Measurements from ENCODE around the gene ANKDD1A. TPM values are rescaled to one million over a fixed set of nuclear protein-coding genes. Genes with fewer than 3 reads are reported as not detected.

Gene ANKDD1A
- 1 to 10 TPM; 4.7 to 8.0 (median 7.0) TPM for polyA plus RNA-seq (ENCODE audit: insufficient read length in 4 of 4)

DNA sequence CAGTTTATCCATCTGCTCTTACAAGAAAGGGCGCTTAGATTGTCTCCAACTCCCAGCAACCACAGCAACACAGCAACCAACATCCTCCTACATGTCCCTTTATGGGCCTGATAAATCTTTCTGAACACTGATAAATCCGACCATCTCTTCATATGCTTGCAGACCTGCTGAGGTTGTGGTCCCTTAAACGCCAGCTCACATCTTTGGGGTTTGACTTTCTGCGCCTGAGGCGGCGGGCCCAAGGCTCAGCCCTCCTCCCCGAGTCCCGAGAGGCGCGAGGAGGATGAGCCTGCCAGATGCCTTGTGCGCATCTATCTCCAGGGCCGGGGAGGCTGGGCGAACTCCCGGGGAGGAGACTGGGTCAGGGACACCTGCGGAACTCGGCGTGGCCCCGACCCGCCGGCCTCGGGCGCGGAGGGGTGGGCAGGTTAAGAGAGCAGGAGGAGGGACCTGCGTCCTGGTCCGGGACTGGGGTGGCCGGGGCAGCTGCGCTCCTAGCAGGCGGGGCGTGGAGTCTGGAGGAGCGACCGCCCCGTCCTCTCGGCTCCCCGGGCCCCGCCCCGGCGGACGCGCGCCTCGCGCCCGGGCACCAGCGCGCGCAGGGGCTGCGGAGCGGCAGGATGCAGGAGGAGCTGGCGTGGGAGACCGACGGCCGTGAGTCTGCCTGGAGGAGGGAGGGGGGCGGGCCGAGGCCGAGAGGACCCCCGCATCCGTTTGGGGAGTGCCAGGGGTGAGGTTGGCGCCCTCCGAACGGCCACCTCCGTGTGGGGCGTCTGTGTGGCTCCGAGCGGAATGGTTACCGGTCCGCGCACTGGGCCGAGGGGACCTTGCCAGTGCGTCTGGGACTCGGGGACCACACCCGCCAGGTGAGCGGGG lies at the start of gene ANKDD1A:
TSS of gene ANKDD1A (plus strand) at position 592 of the 876 bp plus-strand sequence. CDS start at position 621, 29 bp downstream.
- peak in 1 of 4 donors; percentile 51 for DNase-seq (ENCODE audit: low read depth in 4 of 4, low spot score in 3 of 4)

GRCh38 chr15:64861960-64862359 lies 49.7 kb upstream of the ANKDD1A start:
- DNase-seq (ENCODE audit: low read depth in 4 of 4, low spot score in 3 of 4), result no peak

DNA sequence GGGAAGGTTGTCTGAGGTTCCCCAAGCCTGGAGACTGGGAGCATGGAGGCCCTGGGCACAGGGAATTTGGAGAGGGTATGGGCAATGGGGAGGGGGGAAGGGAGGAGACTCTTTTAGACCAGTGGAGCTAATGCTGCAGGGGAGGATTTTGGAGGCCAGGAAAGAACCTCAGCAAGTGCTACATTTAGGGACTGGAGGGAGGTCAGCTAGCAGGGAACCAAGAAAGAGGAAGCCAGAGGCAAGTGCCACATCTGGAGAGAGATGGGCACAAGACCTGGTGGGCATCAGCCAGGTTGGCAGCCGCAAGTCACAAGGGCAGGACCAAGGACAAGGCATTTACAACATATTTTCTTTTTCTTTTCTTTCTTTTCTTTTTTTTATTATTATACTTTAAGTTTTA lies 49.3 kb upstream of the ANKDD1A start:
- DNase-seq (ENCODE audit: low read depth in 4 of 4, low spot score in 3 of 4), result no peak

- no peak for DNase-seq (ENCODE audit: low read depth in 4 of 4, low spot score in 3 of 4)
These were observed 47.6 kb upstream of the ANKDD1A start for GRCh38 chr15:64864068-64864467.

DNA sequence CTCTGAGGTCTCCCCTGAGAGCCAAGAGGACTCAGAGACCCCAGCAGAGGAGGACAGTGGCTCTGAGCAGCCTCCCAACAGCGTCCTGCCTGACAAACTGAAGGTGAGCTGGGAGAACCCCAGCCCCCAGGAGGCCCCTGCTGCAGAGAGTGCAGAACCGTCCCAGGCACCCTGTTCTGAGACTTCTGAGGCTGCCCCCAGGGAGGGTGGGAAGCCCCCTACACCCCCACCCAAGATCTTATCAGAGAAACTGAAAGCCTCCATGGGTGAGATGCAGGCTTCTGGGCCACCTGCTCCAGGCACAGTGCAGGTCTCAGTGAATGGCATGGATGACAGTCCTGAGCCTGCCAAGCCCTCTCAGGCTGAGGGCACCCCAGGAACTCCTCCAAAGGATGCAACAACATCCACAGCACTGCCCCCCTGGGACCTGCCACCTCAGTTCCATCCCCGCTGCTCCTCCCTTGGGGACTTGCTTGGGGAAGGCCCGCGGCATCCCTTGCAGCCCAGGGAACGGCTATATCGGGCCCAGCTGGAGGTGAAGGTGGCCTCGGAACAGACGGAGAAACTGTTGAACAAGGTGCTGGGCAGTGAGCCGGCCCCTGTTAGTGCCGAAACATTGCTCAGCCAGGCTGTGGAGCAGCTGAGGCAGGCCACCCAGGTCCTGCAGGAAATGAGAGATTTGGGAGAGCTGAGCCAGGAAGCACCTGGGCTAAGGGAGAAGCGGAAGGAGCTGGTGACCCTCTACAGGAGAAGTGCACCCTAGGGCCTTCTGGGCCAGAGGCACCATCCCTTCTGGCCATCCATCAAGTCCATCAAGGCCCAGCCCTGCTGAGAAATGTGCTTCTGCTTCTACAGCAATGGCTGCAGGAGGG lies 46.3 kb upstream of the ANKDD1A start:
- DNase-seq (ENCODE audit: low read depth in 4 of 4, low spot score in 3 of 4), result no peak

DNA sequence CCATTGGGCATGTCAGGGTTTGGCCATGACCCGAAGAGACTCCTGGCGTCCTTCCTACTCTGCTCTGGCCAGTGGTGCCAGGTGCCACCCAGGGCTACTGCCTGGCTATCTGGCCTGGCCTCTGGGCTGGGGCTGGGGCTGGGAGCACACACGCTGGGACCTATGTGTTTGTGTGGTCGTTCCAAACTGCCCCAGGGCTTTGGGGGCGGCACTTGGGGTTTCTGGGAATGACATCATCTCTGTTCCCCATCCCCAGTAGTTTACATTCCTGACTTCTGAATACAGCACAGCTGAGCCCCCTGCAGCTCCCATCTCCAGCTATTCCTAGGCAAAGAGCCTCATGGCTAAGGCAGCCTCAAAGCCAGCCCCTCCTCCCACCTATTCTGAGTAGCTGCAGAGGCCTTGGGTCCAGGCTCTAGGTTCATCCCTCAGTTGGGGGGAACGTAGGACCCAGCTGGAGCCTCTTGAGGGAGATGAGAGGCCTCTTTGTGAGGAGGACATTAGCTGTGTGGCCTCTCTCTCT lies 45.6 kb upstream of the ANKDD1A start:
- no peak for DNase-seq (ENCODE audit: low read depth in 4 of 4, low spot score in 3 of 4)

DNA sequence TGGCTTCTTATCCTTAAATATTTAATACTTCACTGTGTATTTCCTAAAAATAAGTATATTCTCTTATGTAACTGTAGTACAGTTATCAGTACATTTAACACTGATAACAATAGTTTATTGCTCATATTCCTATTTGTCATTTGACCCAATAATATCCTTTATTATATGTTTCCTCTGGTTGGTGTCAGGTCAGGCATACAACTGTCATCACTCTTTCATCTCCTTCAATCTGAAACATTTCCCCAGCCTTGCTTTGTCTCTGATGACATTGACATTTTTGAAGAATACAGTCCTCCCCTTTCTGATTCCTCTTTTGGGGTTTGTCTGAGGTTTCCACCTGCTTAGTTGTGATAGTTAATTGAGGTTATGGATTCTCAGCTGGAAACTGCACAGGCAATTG lies 42.2 kb upstream of the ANKDD1A start:
- no peak for DNase-seq (ENCODE audit: low read depth in 4 of 4, low spot score in 3 of 4)

GRCh38 chr15:64870353-64870752 lies 41.3 kb upstream of the ANKDD1A start:
- DNase-seq (ENCODE audit: low read depth in 4 of 4, low spot score in 3 of 4), result no peak

DNA sequence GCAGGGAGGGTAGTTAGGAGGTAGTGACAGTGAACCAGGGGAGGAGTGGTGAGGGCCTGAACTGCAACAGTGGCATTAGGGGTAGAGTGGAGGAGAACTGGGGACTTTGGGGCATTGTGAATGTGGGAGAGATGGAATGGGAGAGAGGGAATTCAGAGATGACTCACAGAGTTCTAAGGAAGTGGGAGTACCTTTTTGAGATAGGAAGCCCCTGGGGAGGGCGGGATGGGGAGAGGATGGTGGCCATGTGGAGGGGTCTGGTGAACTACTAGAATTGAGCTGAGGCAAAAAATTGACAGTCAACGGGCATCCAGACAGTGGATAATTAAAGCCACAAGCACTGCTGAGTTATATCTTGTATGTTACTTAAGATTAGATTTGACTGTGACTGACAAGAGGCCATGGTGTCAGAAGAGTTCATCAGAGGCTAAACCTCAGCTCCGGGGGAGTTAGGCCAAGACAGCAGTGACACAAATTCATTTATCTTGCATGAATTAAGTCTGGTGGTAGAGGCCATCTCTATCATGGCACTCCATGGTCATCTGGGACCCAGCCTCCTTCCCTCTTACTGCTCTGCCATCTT lies 36.0 kb upstream of the ANKDD1A start:
- no peak for DNase-seq (ENCODE audit: low read depth in 4 of 4, low spot score in 3 of 4)

GRCh38 chr15:64877435-64877834 lies 34.3 kb upstream of the ANKDD1A start:
- DNase-seq (ENCODE audit: low read depth in 4 of 4, low spot score in 3 of 4), result no peak

DNA sequence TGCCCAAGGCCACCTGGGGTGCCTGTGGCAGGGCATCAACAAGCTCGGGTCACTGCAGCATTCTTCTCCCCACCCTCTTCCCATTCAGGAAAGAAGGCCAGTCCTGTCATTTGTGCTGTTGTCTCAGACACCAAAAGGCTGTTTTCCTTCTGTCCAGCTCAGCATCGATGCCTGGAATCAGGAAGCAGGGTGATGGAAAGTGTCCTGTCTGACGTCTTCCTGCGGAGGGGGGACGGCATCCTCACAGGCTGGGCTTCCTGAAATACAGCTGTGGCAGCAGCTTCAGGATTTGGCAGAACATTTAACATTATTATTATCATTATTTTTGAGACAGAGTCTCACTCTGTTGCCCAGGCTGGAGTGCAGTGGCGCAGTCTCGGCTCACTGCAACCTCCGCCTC lies 33.0 kb upstream of the ANKDD1A start:
- no peak for DNase-seq (ENCODE audit: low read depth in 4 of 4, low spot score in 3 of 4)

DNA sequence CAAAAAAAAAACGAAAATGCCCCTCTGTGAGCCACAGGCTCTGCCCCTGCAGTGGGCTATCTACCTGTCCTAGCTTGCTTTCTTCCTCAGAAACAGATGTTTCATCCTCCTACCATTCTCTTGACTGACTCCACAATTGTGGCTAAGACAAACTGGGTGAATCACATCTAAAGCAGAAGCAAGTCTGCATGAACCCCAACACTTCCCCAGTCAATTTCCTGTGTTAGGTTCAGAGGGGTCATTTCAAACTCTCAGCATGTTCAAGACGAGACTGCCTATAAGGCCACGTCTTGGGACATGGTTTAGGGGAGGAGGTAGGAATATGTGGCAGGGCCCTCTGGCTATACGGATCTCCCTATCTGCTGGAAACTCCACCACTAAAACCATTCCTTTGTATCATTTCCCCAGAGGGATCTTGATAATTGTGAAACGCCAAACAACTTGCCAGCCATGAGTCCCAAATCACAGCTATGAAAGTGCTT lies 28.6 kb upstream of the ANKDD1A start:
- no peak for DNase-seq (ENCODE audit: low read depth in 4 of 4, low spot score in 3 of 4)

- DNase-seq (ENCODE audit: low read depth in 4 of 4, low spot score in 3 of 4), result no peak
These were observed 27.6 kb upstream of the ANKDD1A start for GRCh38 chr15:64883997-64884511.

DNA sequence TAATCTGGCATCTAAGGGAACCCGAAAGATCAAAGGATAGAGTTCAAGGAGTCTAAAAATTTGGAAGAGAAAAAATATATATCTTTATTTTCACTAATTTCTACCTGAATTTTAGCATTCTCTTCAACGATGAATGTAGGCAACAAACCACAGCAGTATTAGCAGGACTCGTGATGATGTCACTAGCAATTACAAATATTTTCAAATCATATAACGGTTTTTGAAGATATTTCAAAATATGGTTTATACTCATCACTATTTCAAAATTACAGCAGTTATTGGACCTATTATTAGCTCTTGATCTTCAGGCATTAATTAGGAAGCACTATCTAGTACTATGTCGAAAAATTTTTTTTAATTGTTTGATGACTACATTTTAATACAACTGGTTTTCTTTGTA lies 27.0 kb upstream of the ANKDD1A start:
- no peak for DNase-seq (ENCODE audit: low read depth in 4 of 4, low spot score in 3 of 4)

DNA sequence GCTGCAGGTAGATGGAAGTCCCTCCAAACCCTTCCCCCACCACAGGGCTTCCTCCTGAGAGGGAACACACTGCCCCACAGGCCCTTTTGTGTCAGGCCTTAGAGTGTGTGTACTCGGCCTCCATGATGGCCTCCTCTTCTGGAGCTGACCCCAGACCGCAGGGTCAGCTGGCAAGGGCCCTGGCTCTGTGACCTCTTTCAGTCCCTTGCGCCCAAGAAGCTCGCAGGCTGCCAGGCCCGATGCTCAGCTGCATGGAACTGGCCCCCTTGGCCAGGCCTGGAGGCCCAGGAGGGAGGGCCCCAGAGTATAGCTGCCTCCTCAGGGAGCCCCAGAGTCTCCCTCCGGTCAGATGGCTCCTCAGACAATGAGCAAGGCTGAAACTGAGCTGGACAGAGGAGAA lies 23.4 kb upstream of the ANKDD1A start:
- DNase-seq (ENCODE audit: low read depth in 4 of 4, low spot score in 3 of 4), result no peak

DNA sequence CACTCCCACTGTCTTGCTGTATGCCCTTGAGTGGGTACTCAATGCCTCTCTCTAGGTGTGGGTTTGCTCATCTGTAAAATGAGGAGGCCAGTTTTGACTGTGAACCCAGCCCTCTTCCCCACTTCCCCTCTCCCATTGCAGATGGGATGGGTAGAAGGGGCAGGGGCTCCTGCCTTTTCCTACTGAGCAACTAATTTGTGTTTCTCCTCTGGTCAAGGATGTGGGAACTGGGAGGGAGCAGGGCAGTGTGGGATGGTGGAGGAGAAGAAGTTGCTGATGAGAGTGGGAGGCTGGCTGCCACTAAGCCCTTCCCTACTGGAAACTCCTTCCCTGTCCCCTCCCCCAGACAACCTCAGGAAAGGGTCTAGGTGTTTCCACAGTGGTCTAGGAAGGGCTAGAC lies 20.1 kb upstream of the ANKDD1A start:
- no peak for DNase-seq (ENCODE audit: low read depth in 4 of 4, low spot score in 3 of 4)

DNA sequence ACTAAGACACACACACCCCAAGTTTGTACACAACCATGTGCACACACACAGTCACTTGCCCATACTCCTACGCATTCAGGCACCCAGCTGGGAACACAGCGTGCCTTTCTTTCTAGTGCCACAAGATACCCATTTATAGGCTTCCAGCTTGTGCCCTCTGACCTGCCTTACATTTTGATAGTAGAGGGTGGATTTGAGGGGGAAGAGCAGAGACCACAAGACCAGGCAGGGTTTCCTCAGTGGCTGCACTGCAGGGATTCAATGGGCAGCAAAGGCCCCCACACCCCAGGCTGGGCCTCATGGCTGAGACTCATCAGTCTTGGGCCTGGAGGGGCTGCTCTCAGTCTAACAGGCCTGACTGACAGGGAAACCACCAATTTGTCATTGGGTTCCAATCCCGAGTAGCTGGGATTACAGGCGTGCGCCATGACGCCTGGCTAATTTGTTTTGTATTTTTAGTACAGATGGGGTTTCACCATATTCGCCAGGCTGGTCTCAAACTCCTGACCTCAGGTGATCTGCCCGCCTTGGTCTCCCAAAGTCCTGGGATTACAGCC lies 18.8 kb upstream of the ANKDD1A start:
- DNase-seq (ENCODE audit: low read depth in 4 of 4, low spot score in 3 of 4), result no peak

DNA sequence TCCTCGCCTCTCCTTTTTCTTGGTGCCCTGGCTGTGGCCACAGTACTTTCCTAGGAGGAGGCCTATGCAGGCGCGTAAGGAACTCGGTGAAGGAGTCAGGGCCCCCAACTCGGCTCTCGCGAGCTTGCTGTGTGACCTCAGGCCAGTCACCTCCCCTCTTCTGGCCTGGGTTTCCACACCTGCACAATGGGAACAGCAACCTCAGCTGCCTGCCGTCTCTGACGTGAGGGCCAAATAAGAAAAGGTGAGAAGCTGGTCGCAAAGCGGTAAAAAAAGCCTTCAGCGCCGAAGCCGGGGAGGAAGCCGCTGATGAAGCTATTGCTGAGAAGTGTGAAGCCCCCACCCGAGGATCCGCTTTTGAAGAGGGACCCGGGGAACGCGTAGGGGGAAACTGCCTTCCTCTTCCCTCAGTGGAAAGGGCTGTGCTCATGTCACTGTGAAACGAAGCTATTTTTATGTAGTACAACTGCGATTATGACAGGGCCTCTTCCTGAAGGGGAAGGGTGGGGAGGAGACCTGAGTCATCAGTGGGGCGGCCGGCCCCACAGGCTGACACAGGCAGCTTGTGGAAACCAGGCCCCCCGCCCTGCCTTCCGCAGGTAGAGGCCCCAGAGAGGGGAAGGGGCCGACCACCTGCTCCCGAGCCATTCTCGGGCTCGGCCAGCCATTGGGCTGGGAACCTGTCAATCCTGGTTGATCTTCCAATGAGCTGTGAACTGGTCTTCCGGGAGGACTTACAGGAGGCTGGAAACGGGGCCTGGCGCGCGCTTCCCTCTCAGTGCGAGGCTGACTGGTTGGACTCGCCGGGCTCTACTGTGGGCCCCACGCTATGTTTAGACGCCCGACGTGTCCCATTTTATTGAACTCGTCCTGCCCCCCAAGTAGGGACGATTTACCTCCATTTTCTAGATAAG lies 18.0 kb upstream of the ANKDD1A start:
- peak; percentile 91 to 98 (median 96) for DNase-seq (ENCODE audit: low read depth in 4 of 4, low spot score in 3 of 4)

GRCh38 chr15:64894395-64895056 lies 17.2 kb upstream of the ANKDD1A start:
- no peak for DNase-seq (ENCODE audit: low read depth in 4 of 4, low spot score in 3 of 4)

Data from left renal pelvis (tissue), 4 donors.